ENCODE data around the gene ERBB4. TPM values are rescaled to one million over a fixed set of nuclear protein-coding genes. Genes with fewer than 3 reads are reported as not detected.

The ERBB4 gene
- total RNA-seq, 5 donors from 2014 or later (not counting 1 experiment from before 2014, with no cell fraction given): 0.03 to 0.06 TPM; not detected in 3

GRCh38 chr2:212213191-212213590, 325.4 kb downstream of the ERBB4 start:
- no peaks in the 10 kb centered on the region for H3K27me3 Mint-ChIP-seq
- Histone ChIP-seq H3K36me3 (ENCODE audit: control insufficient read depth in 2 of 2, extremely low read depth in 1 of 2, insufficient read depth in 1 of 2, low read length in 1 of 2) (no peaks in the 10 kb centered on the region), H3K9me3 (no peaks in the 10 kb centered on the region), H3K27ac (ENCODE audit: low read length) (no peak overlapping the region), H3K27me3 (replicated peaks in 1 of 2; ENCODE audit: control insufficient read depth in 2 of 2, extremely low read depth in 1 of 2, insufficient read depth in 2 of 2, low read length in 1 of 2) (no peaks in the 10 kb centered on the region), H3K4me1 (ENCODE audit: control insufficient read depth in 1 of 2, extremely low read depth in 1 of 2, insufficient read depth in 2 of 2, low read length in 2 of 2) (no peaks in the 10 kb centered on the region), H3K4me3 (ENCODE audit: control insufficient read depth in 1 of 2, extremely low read depth in 1 of 2, low read length in 1 of 2) (no peak overlapping the region)
- ATAC-seq (replicated peaks in 1 of 4) (no peak), DNase-seq (no peak)
- H3K4me1 Mint-ChIP-seq: no peaks in the 10 kb centered on the region
- H3K27ac Mint-ChIP-seq: no peak overlapping the region
- WGBS (ENCODE audit: insufficient coverage): no CpG with 5 or more reads among the region's 1 CpG
- ChIA-PET POLR2A (interaction anchor here in 1 of 2 donors (0.7 kb wide), 1 partner anchor 88 kb away, joined by 4 read pairs; no protein-coding TSS in a partner anchor), CTCF (no interaction called here)
- peaks cover 0 to 5% (median 2%) of the 10 kb centered on the region in 3 donors for H3K9me3 Mint-ChIP-seq
- no peak overlapping the region for H3K4me3 Mint-ChIP-seq
- no peaks in the 10 kb centered on the region for H3K36me3 Mint-ChIP-seq

- no peaks in the 10 kb centered on the region for H3K9me3 ChIP-seq
- no peak overlapping the region for H3K27ac Mint-ChIP-seq
- no peak overlapping the region for H3K4me3 Mint-ChIP-seq
- POLR2A ChIA-PET: interaction anchor here in 1 of 2 donors (0.6 kb wide), 1 partner anchor 16 kb away, joined by 3 read pairs; no protein-coding TSS in a partner anchor
- H3K4me3 ChIP-seq (ENCODE audit: control insufficient read depth in 1 of 2, extremely low read depth in 1 of 2, low read length in 1 of 2): no peak overlapping the region
- H3K4me1 Mint-ChIP-seq: no peaks in the 10 kb centered on the region
- H3K9me3 Mint-ChIP-seq: peaks cover 0 to 5% (median 2%) of the 10 kb centered on the region in 3 donors
- DNase-seq: no peak
- H3K36me3 ChIP-seq (ENCODE audit: control insufficient read depth in 2 of 2, extremely low read depth in 1 of 2, insufficient read depth in 1 of 2, low read length in 1 of 2): no peaks in the 10 kb centered on the region
- no peaks in the 10 kb centered on the region for H3K4me1 ChIP-seq (ENCODE audit: control insufficient read depth in 1 of 2, extremely low read depth in 1 of 2, insufficient read depth in 2 of 2, low read length in 2 of 2)
- no peaks in the 10 kb centered on the region for H3K27me3 ChIP-seq (replicated peaks in 1 of 2; ENCODE audit: control insufficient read depth in 2 of 2, extremely low read depth in 1 of 2, insufficient read depth in 2 of 2, low read length in 1 of 2)
- no CpG with 5 or more reads among the region's 1 CpG for WGBS (ENCODE audit: insufficient coverage)
- CTCF ChIA-PET: no interaction called here
- no peaks in the 10 kb centered on the region for H3K27me3 Mint-ChIP-seq
- no peaks in the 10 kb centered on the region for H3K36me3 Mint-ChIP-seq
- H3K27ac ChIP-seq (ENCODE audit: low read length): no peak overlapping the region
- no peak for ATAC-seq (replicated peaks in 1 of 4)
Measured at GRCh38 chr2:212208467-212208866, 330.1 kb downstream of the ERBB4 start.

GRCh38 chr2:212197776-212198175, 340.8 kb downstream of the ERBB4 start:
- POLR2A ChIA-PET: no interaction called here
- no peaks in the 10 kb centered on the region for H3K4me1 ChIP-seq (ENCODE audit: control insufficient read depth in 1 of 2, extremely low read depth in 1 of 2, insufficient read depth in 2 of 2, low read length in 2 of 2)
- H3K9me3 Mint-ChIP-seq: peaks cover 0 to 8% (median 2%) of the 10 kb centered on the region in 3 donors
- ATAC-seq (replicated peaks in 1 of 4) (no peak), DNase-seq (no peak)
- CTCF ChIA-PET: no interaction called here
- no peak overlapping the region for H3K27ac ChIP-seq (ENCODE audit: low read length)
- no peaks in the 10 kb centered on the region for H3K27me3 ChIP-seq (replicated peaks in 1 of 2; ENCODE audit: control insufficient read depth in 2 of 2, extremely low read depth in 1 of 2, insufficient read depth in 2 of 2, low read length in 1 of 2)
- no peaks in the 10 kb centered on the region for H3K9me3 ChIP-seq
- H3K4me3 ChIP-seq (ENCODE audit: control insufficient read depth in 1 of 2, extremely low read depth in 1 of 2, low read length in 1 of 2): no peak overlapping the region
- no peak overlapping the region for H3K4me3 Mint-ChIP-seq
- H3K4me1 Mint-ChIP-seq: no peaks in the 10 kb centered on the region
- H3K27me3 Mint-ChIP-seq: no peaks in the 10 kb centered on the region
- no peaks in the 10 kb centered on the region for H3K36me3 ChIP-seq (ENCODE audit: control insufficient read depth in 2 of 2, extremely low read depth in 1 of 2, insufficient read depth in 1 of 2, low read length in 1 of 2)
- WGBS (ENCODE audit: insufficient coverage): no CpG with 5 or more reads among the region's 1 CpG
- no peaks in the 10 kb centered on the region for H3K36me3 Mint-ChIP-seq
- H3K27ac Mint-ChIP-seq: no peak overlapping the region

GRCh38 chr2:212195626-212196025, 343.0 kb downstream of the ERBB4 start:
- H3K27me3 ChIP-seq (replicated peaks in 1 of 2; ENCODE audit: control insufficient read depth in 2 of 2, extremely low read depth in 1 of 2, insufficient read depth in 2 of 2, low read length in 1 of 2): no peaks in the 10 kb centered on the region
- ATAC-seq (replicated peaks in 1 of 4): no peak
- no peak overlapping the region for H3K4me3 ChIP-seq (ENCODE audit: control insufficient read depth in 1 of 2, extremely low read depth in 1 of 2, low read length in 1 of 2)
- H3K36me3 ChIP-seq (ENCODE audit: control insufficient read depth in 2 of 2, extremely low read depth in 1 of 2, insufficient read depth in 1 of 2, low read length in 1 of 2): no peaks in the 10 kb centered on the region
- no peaks in the 10 kb centered on the region for H3K4me1 ChIP-seq (ENCODE audit: control insufficient read depth in 1 of 2, extremely low read depth in 1 of 2, insufficient read depth in 2 of 2, low read length in 2 of 2)
- H3K9me3 ChIP-seq: no peaks in the 10 kb centered on the region
- Mint-ChIP-seq H3K9me3 (peaks cover 0 to 8% (median 4%) of the 10 kb centered on the region in 3 donors), H3K4me1 (no peaks in the 10 kb centered on the region), H3K27me3 (no peaks in the 10 kb centered on the region), H3K36me3 (no peaks in the 10 kb centered on the region), H3K27ac (no peak overlapping the region), H3K4me3 (no peak overlapping the region)
- CTCF ChIA-PET: no interaction called here
- no peak overlapping the region for H3K27ac ChIP-seq (ENCODE audit: low read length)
- no peak for DNase-seq
- WGBS (ENCODE audit: insufficient coverage): no CpG with 5 or more reads among the region's 1 CpG
- POLR2A ChIA-PET: no interaction called here

GRCh38 chr2:212194396-212194795, 344.2 kb downstream of the ERBB4 start:
- no peaks in the 10 kb centered on the region for H3K27me3 Mint-ChIP-seq
- H3K9me3 Mint-ChIP-seq: peaks cover 0 to 8% (median 4%) of the 10 kb centered on the region in 3 donors
- ATAC-seq (replicated peaks in 1 of 4) (no peak), DNase-seq (no peak)
- POLR2A ChIA-PET: no interaction called here
- no peaks in the 10 kb centered on the region for H3K4me1 Mint-ChIP-seq
- Histone ChIP-seq H3K4me3 (ENCODE audit: control insufficient read depth in 1 of 2, extremely low read depth in 1 of 2, low read length in 1 of 2) (no peak overlapping the region), H3K36me3 (ENCODE audit: control insufficient read depth in 2 of 2, extremely low read depth in 1 of 2, insufficient read depth in 1 of 2, low read length in 1 of 2) (no peaks in the 10 kb centered on the region), H3K4me1 (ENCODE audit: control insufficient read depth in 1 of 2, extremely low read depth in 1 of 2, insufficient read depth in 2 of 2, low read length in 2 of 2) (no peaks in the 10 kb centered on the region), H3K9me3 (no peaks in the 10 kb centered on the region), H3K27ac (ENCODE audit: low read length) (no peak overlapping the region), H3K27me3 (replicated peaks in 1 of 2; ENCODE audit: control insufficient read depth in 2 of 2, extremely low read depth in 1 of 2, insufficient read depth in 2 of 2, low read length in 1 of 2) (no peaks in the 10 kb centered on the region)
- no peak overlapping the region for H3K27ac Mint-ChIP-seq
- H3K36me3 Mint-ChIP-seq: no peaks in the 10 kb centered on the region
- CTCF ChIA-PET: no interaction called here
- H3K4me3 Mint-ChIP-seq: no peak overlapping the region

- WGBS (ENCODE audit: insufficient coverage): no CpG with 5 or more reads among the region's 1 CpG
- ATAC-seq (replicated peaks in 1 of 4) (no peak), DNase-seq (no peak)
- POLR2A ChIA-PET: no interaction called here
- no peak overlapping the region for H3K27ac Mint-ChIP-seq
- Histone ChIP-seq H3K4me1 (ENCODE audit: control insufficient read depth in 1 of 2, extremely low read depth in 1 of 2, insufficient read depth in 2 of 2, low read length in 2 of 2) (no peaks in the 10 kb centered on the region), H3K4me3 (ENCODE audit: control insufficient read depth in 1 of 2, extremely low read depth in 1 of 2, low read length in 1 of 2) (no peak overlapping the region), H3K9me3 (no peaks in the 10 kb centered on the region), H3K27ac (ENCODE audit: low read length) (no peak overlapping the region), H3K36me3 (ENCODE audit: control insufficient read depth in 2 of 2, extremely low read depth in 1 of 2, insufficient read depth in 1 of 2, low read length in 1 of 2) (no peaks in the 10 kb centered on the region), H3K27me3 (replicated peaks in 1 of 2; ENCODE audit: control insufficient read depth in 2 of 2, extremely low read depth in 1 of 2, insufficient read depth in 2 of 2, low read length in 1 of 2) (no peaks in the 10 kb centered on the region)
- H3K9me3 Mint-ChIP-seq: peaks cover 0 to 8% (median 4%) of the 10 kb centered on the region in 3 donors
- no peaks in the 10 kb centered on the region for H3K36me3 Mint-ChIP-seq
- H3K4me3 Mint-ChIP-seq: no peak overlapping the region
- H3K27me3 Mint-ChIP-seq: no peaks in the 10 kb centered on the region
- H3K4me1 Mint-ChIP-seq: no peaks in the 10 kb centered on the region
- CTCF ChIA-PET: no interaction called here
Measured at GRCh38 chr2:212193803-212194202, 344.8 kb downstream of the ERBB4 start.

GRCh38 chr2:212193056-212193455, 345.5 kb downstream of the ERBB4 start:
- H3K27ac ChIP-seq (ENCODE audit: low read length): no peak overlapping the region
- DNase-seq (no peak), ATAC-seq (replicated peaks in 1 of 4) (no peak)
- Mint-ChIP-seq H3K4me1 (no peaks in the 10 kb centered on the region), H3K27ac (no peak overlapping the region), H3K9me3 (peaks cover 0 to 5% (median 4%) of the 10 kb centered on the region in 3 donors), H3K36me3 (no peaks in the 10 kb centered on the region), H3K4me3 (no peak overlapping the region), H3K27me3 (no peaks in the 10 kb centered on the region)
- H3K27me3 ChIP-seq (replicated peaks in 1 of 2; ENCODE audit: control insufficient read depth in 2 of 2, extremely low read depth in 1 of 2, insufficient read depth in 2 of 2, low read length in 1 of 2): no peaks in the 10 kb centered on the region
- ChIA-PET POLR2A (interaction anchor here in 1 of 2 donors (0.6 kb wide), 1 partner anchor 36 kb away, joined by 4 read pairs; no protein-coding TSS in a partner anchor), CTCF (no interaction called here)
- no peaks in the 10 kb centered on the region for H3K4me1 ChIP-seq (ENCODE audit: control insufficient read depth in 1 of 2, extremely low read depth in 1 of 2, insufficient read depth in 2 of 2, low read length in 2 of 2)
- H3K36me3 ChIP-seq (ENCODE audit: control insufficient read depth in 2 of 2, extremely low read depth in 1 of 2, insufficient read depth in 1 of 2, low read length in 1 of 2): no peaks in the 10 kb centered on the region
- H3K9me3 ChIP-seq: no peaks in the 10 kb centered on the region
- no peak overlapping the region for H3K4me3 ChIP-seq (ENCODE audit: control insufficient read depth in 1 of 2, extremely low read depth in 1 of 2, low read length in 1 of 2)
- no CpG with 5 or more reads among the region's 1 CpG for WGBS (ENCODE audit: insufficient coverage)

Measured in T-cell (primary cell).